Measurements from ENCODE around the gene TOM1L2.
A peak's percentile ranks its signal among the peaks of the same experiment; 100 is the strongest.
"Not testable (repeated sequence)": the region's sequence is repeated elsewhere in the genome, so short reads cannot be mapped to it uniquely, and the experiment has no call there.

TOM1L2 gene

GRCh38 chr17:17919169-17920107 lies 52.8 kb downstream of the TOM1L2 start:
- peak; percentile 68 for DNase-seq

- DNase-seq, result no peak
Measured at GRCh38 chr17:17917394-17917793, 54.8 kb downstream of the TOM1L2 start.

- no peak for DNase-seq
Measured at GRCh38 chr17:17915183-17915582, 57.0 kb downstream of the TOM1L2 start.

GRCh38 chr17:17913695-17914332 lies 58.4 kb downstream of the TOM1L2 start:
- DNase-seq, result peak; percentile 30

GRCh38 chr17:17912336-17912735 lies 59.9 kb downstream of the TOM1L2 start:
- DNase-seq, result not testable (repeated sequence)

- no peak for DNase-seq
Measured at GRCh38 chr17:17911001-17911613, 61.1 kb downstream of the TOM1L2 start.

- DNase-seq, result no peak
Measured at GRCh38 chr17:17910060-17910459, 62.1 kb downstream of the TOM1L2 start.

GRCh38 chr17:17909078-17909477 lies 63.1 kb downstream of the TOM1L2 start:
- DNase-seq, result no peak

GRCh38 chr17:17907469-17907868 lies 64.7 kb downstream of the TOM1L2 start:
- no peak for DNase-seq

GRCh38 chr17:17906418-17907215 lies 65.6 kb downstream of the TOM1L2 start:
- DNase-seq, result no peak

- no peak for DNase-seq
Measured at GRCh38 chr17:17905036-17905320, 67.2 kb downstream of the TOM1L2 start.

GRCh38 chr17:17904166-17905035 lies 67.8 kb downstream of the TOM1L2 start:
- no peak for DNase-seq

- DNase-seq, result no peak
Measured at GRCh38 chr17:17902877-17903276, 69.3 kb downstream of the TOM1L2 start.

GRCh38 chr17:17902376-17902775 lies 69.8 kb downstream of the TOM1L2 start:
- no peak for DNase-seq

GRCh38 chr17:17900615-17901520 lies 71.3 kb downstream of the TOM1L2 start:
- DNase-seq, result no peak

GRCh38 chr17:17899486-17899885 lies 72.7 kb downstream of the TOM1L2 start:
- no peak for DNase-seq

- no peak for DNase-seq
Measured at GRCh38 chr17:17898673-17899072, 73.5 kb downstream of the TOM1L2 start.

GRCh38 chr17:17897442-17897841 lies 74.8 kb downstream of the TOM1L2 start:
- no peak for DNase-seq

- no peak for DNase-seq
Measured at GRCh38 chr17:17896746-17897145, 75.5 kb downstream of the TOM1L2 start.

GRCh38 chr17:17893801-17894644 lies 78.2 kb downstream of the TOM1L2 start:
- DNase-seq, result no peak
